SK-N-SH (cell line): ENCODE measurements around the gene ADD2. TPM values are rescaled to one million over a fixed set of nuclear protein-coding genes. Genes with fewer than 3 reads are reported as not detected.

Source experiments
- CTCF ChIA-PET: fragments of 300-600, 350-600 bp; formaldehyde crosslinking; extraction: SDS; loops from one replicate; lab custom pipeline; 2021; lab: Yijun Ruan, JAX
- POLR2A ChIA-PET: fragments of 350-600 bp; sonication (Branson Sonifier 250); formaldehyde crosslinking; extraction: SDS; loops from one replicate; lab custom pipeline; 2020; ENCODE audit warnings: antibody characterized with exemption, inconsistent platforms; lab: Yijun Ruan, JAX
- DNase-seq: peaks from one replicate; pipeline ENCODE4 v3.0.0; 2012
- H2AFZ ChIP-seq: fragments of 200-600 bp; sonication (generic); 2 replicates; pipeline ENCODE4 v1.8.1; 2016; ENCODE audit warnings: antibody characterized with exemption, mild to moderate bottlenecking, low read depth
- H3F3A ChIP-seq: fragments of 200-600 bp; sonication (generic); replicated peaks from 2 replicates; pipeline ENCODE3; 2016; ENCODE audit warnings: antibody characterized with exemption, mild to moderate bottlenecking; ENCODE audit not compliant: insufficient read depth
- H3K27ac ChIP-seq, 2 experiments: fragments of 200-500 bp in 1 of 2; fragments of 200-600 bp in 1 of 2; sonication (Bioruptor generic) in 1 of 2; sonication (generic), shearing (Covaris generic) in 1 of 2; 2 replicates each; pipeline versions ENCODE4 v1.5.1 to v1.6.1; 2014 to 2016; ENCODE audit warnings: low read depth in 2 of 2, inconsistent platforms in 1 of 2, low read length in 1 of 2, mild to moderate bottlenecking in 1 of 2, mixed read lengths in 1 of 2
- H3K27me3 ChIP-seq: fragments of 200-600 bp; sonication (generic), shearing (Covaris generic); 2 replicates; pipeline ENCODE4 v1.6.1; 2016; ENCODE audit warnings: mixed run types; ENCODE audit not compliant: insufficient read depth
- H3K36me3 ChIP-seq, 2 experiments: fragments of 200-500 bp in 1 of 2; fragments of 200-600 bp in 1 of 2; sonication (Bioruptor generic) in 1 of 2; sonication (generic) in 1 of 2; replicated peaks in 1 of 2; 2 replicates each; pipeline versions ENCODE3 to v1.5.1; 2014 to 2016; ENCODE audit warnings: low read length in 1 of 2, mild to moderate bottlenecking in 1 of 2; ENCODE audit not compliant: insufficient read depth in 2 of 2, control insufficient read depth in 1 of 2
- H3K4me1 ChIP-seq, 2 experiments: fragments of 200-500 bp in 1 of 2; fragments of 200-600 bp in 1 of 2; sonication (Bioruptor generic) in 1 of 2; sonication (generic), shearing (Covaris generic) in 1 of 2; 2 replicates each; pipeline versions ENCODE4 v1.5.1 to v1.6.1; 2014 to 2016; ENCODE audit warnings: low read depth in 1 of 2, low read length in 1 of 2, mixed run types in 1 of 2; ENCODE audit not compliant: insufficient read depth in 2 of 2, control insufficient read depth in 1 of 2
- H3K4me2 ChIP-seq: fragments of 200-600 bp; sonication (generic), shearing (Covaris generic); 2 replicates; pipeline ENCODE4 v1.6.1; 2017; ENCODE audit warnings: mixed run types
- H3K4me3 ChIP-seq, 2 experiments: fragments of 200-500 bp in 1 of 2; fragments of 200-600 bp in 1 of 2; sonication (Bioruptor generic) in 1 of 2; sonication (generic), shearing (Covaris generic) in 1 of 2; 2 replicates each; pipeline versions ENCODE4 v1.5.1 to v1.8.1; 2014 to 2016; ENCODE audit warnings: low read depth in 2 of 2, inconsistent platforms in 1 of 2, low read length in 1 of 2, mild to moderate bottlenecking in 1 of 2, mixed read lengths in 1 of 2, moderate library complexity in 1 of 2
- H3K79me2 ChIP-seq: fragments of 200-600 bp; sonication (generic); 2 replicates; pipeline ENCODE4 v1.8.1; 2017; ENCODE audit warnings: mild to moderate bottlenecking; ENCODE audit not compliant: insufficient read depth
- H3K9ac ChIP-seq: fragments of 200-600 bp; sonication (generic); 2 replicates; pipeline ENCODE4 v1.6.1; 2017; ENCODE audit warnings: mixed run types
- H3K9me2 ChIP-seq: fragments of 200-600 bp; sonication (generic); 2 replicates; pipeline ENCODE4 v1.6.1; 2017; ENCODE audit warnings: mixed run types
- H3K9me3 ChIP-seq: fragments of 200-600 bp; sonication (generic); 2 replicates; pipeline ENCODE4 v1.6.1; 2017; ENCODE audit warnings: mixed run types, mild to moderate bottlenecking, moderate library complexity
- H4K20me1 ChIP-seq: fragments of 200-600 bp; sonication (generic); 2 replicates; pipeline ENCODE4 v1.6.1; 2017; ENCODE audit warnings: mild to moderate bottlenecking, mixed run types; ENCODE audit not compliant: insufficient read depth
- CHD2 ChIP-seq: fragments of 150-350 bp; IDR thresholded peaks from 2 replicates; pipeline ENCODE4 v1.6.1; 2018; ENCODE audit warnings: low read length; ENCODE audit not compliant: partially characterized antibody
- ELF1 ChIP-seq: IDR thresholded peaks from 2 replicates; pipeline ENCODE4 v1.4.0; 2012
- EZH2phosphoT487 ChIP-seq: fragments of 200-600 bp; sonication (generic); IDR thresholded peaks from 2 replicates; pipeline ENCODE4 v1.6.1; 2017; ENCODE audit warnings: low read depth, mixed run types, mild to moderate bottlenecking, antibody characterized with exemption, moderate library complexity, borderline replicate concordance
- FOXJ3 ChIP-seq: sonication (generic); formaldehyde crosslinking; IDR thresholded peaks from 2 replicates; pipeline ENCODE4 v1.5.1; 2020; ENCODE audit warnings: mild to moderate bottlenecking, missing genetic modification reagents
- IRF3 ChIP-seq: fragments of 150-350 bp; IDR thresholded peaks from 2 replicates; pipeline ENCODE4 v1.6.1; 2016; ENCODE audit warnings: mild to moderate bottlenecking, low read depth, low read length
- MEF2A ChIP-seq: IDR thresholded peaks from 2 replicates; pipeline ENCODE4 v1.4.0; 2012; ENCODE audit warnings: low read depth, borderline replicate concordance
- MXI1 ChIP-seq: IDR thresholded peaks from 2 replicates; pipeline ENCODE4 v1.6.1; 2012; ENCODE audit warnings: mild to moderate bottlenecking, low read depth, low read length, improper control_type of control experiment
- NFIC ChIP-seq: IDR thresholded peaks from 2 replicates; pipeline ENCODE4 v1.4.0; 2012; ENCODE audit warnings: borderline replicate concordance
- PBX3 ChIP-seq: IDR thresholded peaks from 2 replicates; pipeline ENCODE4; 2012
- RCOR1 ChIP-seq: fragments of 150-350 bp; IDR thresholded peaks from 2 replicates; pipeline ENCODE4 v1.6.1; 2017; ENCODE audit warnings: antibody characterized with exemption, low read length
- RXRA ChIP-seq: IDR thresholded peaks from 2 replicates; pipeline ENCODE4 v1.4.0; 2012; ENCODE audit warnings: low read depth, mild to moderate bottlenecking, borderline replicate concordance
- SMC3 ChIP-seq: IDR thresholded peaks from 2 replicates; pipeline ENCODE4 v1.6.1; 2012; ENCODE audit warnings: low read depth, low read length, improper control_type of control experiment
- TAF1 ChIP-seq: IDR thresholded peaks from 2 replicates; pipeline ENCODE4 v1.6.1; 2012; ENCODE audit warnings: low read depth, mild to moderate bottlenecking, low read length, moderate library complexity, borderline replicate concordance
- TCF12 ChIP-seq: IDR thresholded peaks from 2 replicates; pipeline ENCODE4 v1.4.0; 2012
- USF1 ChIP-seq: IDR thresholded peaks from 2 replicates; pipeline ENCODE4 v1.4.0; 2012; ENCODE audit warnings: low read depth, borderline replicate concordance
- USF2 ChIP-seq: fragments of 150-350 bp; IDR thresholded peaks from 2 replicates; pipeline ENCODE4 v1.6.1; 2017; ENCODE audit warnings: antibody characterized with exemption, low read length, low read depth, borderline replicate concordance
- YY1 ChIP-seq: IDR thresholded peaks from 2 replicates; pipeline ENCODE4 v1.4.0; 2012; ENCODE audit warnings: low read depth, mild to moderate bottlenecking
- WGBS: methylation state at CpG from one replicate; pipeline ENCODE4 v1.1.6; 2017; ENCODE audit warnings: low lambda C conversion rate; 5-methylcytosine and 5-hydroxymethylcytosine counted together
- polyA plus RNA-seq, 3 experiments: library from polyadenylated mRNA; depleted of rRNA; stranded (reverse); fragments of >200 nt; gene quantifications; 2 replicates each; pipeline ENCODE4 v1.2.3, GENCODE V29; 2012

ADD2 gene
- polyA plus RNA-seq, 1 of the 3 experiments (the other 2 are of a cell fraction), result 0.30 TPM

- 17% methylated on average over 2 of the region's 2 CpGs for WGBS
- CTCF ChIA-PET, result interaction anchor here (1.5 to 2.9 kb wide), 4 partner anchors 9 to 335 kb away, joined by 5 to 20 read pairs (median 10); no protein-coding TSS in a partner anchor
- no peaks in the 10 kb centered on the region for H3K4me1 ChIP-seq
- H3K9ac ChIP-seq, result no peak overlapping the region
- H3K79me2 ChIP-seq, result no peaks in the 10 kb centered on the region
- no peaks in the 10 kb centered on the region for H3F3A ChIP-seq
- H3K9me3 ChIP-seq, result no peaks in the 10 kb centered on the region
- TF ChIP-seq MEF2A, result no peak
- TF ChIP-seq NFIC, result no peak
- TF ChIP-seq EZH2phosphoT487, result no peak
- no peak for TF ChIP-seq YY1
- TF ChIP-seq RXRA, result no peak
- TF ChIP-seq PBX3, result no peak
- no peak for TF ChIP-seq IRF3
- TF ChIP-seq USF2, result no peak
- TF ChIP-seq MXI1, result no peak
- no peak for TF ChIP-seq SMC3
- TF ChIP-seq ELF1, result no peak
- TF ChIP-seq RCOR1, result no peak
- TF ChIP-seq FOXJ3 (CRISPR knock-in tag), result no peak
- TF ChIP-seq TAF1, result no peak
- TF ChIP-seq CHD2, result no peak
- no peak for TF ChIP-seq TCF12
- TF ChIP-seq USF1, result no peak
- no peaks in the 10 kb centered on the region for H3K9me2 ChIP-seq
- H3K36me3 ChIP-seq, result no peaks in the 10 kb centered on the region
- H3K4me2 ChIP-seq, result no peak overlapping the region
- H3K27ac ChIP-seq, result no peak overlapping the region
- no peaks in the 10 kb centered on the region for H4K20me1 ChIP-seq
- POLR2A ChIA-PET, result no interaction called here
- no peak overlapping the region for H3K4me3 ChIP-seq
- no peak for DNase-seq
- no peak overlapping the region for H2AFZ ChIP-seq
- no peaks in the 10 kb centered on the region for H3K27me3 ChIP-seq
These were observed 129.4 kb downstream of the ADD2 start for GRCh38 chr2:70638561-70638960.
